Head of caudate nucleus (tissue), 42 donors: Measurements from ENCODE around the gene FAAP20.

ENCODE experiments used
- DNase-seq, 42 donors: peaks; one replicate each; pipeline versions ENCODE4 v3.0.0 to v3.0.0-alpha.2; 2020 to 2021; ENCODE audit warnings: mixed read lengths in 7 of 42
- intact Hi-C: fragments of 100-400 bp; cut with DNase I; formaldehyde crosslinking; loops from one replicate; pipeline ENCODE4 v1.15.0; 2022

The FAAP20 gene

DNA sequence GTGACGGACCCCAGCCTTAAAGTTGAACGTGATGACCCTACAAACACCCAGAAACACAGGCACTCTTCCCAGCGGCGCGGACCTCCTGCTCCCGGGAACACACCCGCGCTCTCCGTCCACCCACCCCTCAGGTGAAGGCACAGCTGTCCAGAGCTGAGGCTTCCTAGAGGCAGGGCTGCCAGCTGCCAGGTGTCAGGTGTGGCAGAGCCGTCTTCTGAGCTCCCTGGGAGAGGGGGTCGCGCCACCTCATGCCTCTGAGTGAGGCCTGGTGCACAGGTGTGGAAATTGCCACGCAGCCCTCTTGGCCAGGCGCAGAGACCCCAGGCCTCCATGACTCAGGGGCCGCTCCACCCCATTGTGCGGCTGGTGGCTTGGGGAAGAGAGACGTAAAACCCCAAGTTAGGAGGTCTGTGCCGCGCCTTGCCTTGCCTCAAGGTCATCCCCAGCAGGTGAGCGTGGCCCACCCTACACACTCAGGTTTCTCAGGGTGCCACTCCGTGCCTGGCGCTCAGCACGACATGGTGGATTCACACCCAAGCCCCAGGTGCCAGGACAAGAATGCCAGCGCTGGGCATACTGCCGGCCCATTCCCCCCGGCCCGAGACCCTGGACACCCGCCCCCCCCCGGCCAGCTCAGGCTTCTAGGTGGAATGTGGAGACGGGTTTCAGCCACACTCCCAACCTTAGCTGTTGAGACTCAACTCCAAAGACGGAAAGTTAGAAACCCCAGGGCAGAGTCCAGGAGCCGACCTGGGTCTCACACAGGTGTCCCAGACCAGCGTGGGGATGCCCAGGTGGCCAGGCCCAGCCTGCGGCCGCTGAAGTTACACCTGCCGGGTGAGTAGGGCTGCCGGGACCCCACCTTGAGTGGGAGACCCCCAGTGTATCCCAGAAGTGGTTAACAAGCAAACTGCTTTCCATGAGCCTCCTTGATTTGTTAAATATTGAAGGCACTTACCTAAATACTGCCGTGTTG is 8.4 kb downstream of the FAAP20 start:
- DNase-seq: no peak
- intact Hi-C loops: no loop called here

DNA sequence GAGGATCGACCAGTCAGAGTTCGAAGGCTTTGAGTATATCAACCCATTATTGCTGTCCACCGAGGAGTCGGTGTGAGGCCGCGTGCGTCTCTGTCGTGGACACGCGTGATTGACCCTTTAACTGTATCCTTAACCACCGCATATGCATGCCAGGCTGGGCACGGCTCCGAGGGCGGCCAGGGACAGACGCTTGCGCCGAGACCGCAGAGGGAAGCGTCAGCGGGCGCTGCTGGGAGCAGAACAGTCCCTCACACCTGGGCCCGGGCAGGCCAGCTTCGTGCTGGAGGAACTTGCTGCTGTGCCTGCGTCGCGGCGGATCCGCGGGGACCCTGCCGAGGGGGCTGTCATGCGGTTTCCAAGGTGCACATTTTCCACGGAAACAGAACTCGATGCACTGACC is 9.6 kb downstream of the FAAP20 start:
- DNase-seq: no peak
- intact Hi-C loops: no loop called here

DNA sequence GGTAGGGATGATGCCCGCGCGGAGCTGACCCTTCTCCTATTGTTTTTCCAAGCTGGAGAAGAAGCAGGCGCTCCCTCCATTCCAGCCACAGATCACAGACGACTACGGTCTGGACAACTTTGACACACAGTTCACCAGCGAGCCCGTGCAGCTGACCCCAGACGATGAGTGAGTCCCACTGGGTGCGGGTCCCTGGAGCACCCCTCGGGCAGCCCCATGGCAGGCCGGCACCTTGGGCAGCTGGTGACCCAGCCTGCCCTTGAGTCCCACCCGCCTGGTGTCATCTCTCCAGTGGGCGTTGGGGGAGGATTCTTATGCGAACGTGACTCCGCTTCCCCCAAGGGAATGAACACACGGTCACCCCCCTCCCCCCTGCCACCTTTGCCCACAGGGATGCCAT is 10.0 kb downstream of the FAAP20 start:
- DNase-seq: no peak
- intact Hi-C loops: no loop called here

DNA sequence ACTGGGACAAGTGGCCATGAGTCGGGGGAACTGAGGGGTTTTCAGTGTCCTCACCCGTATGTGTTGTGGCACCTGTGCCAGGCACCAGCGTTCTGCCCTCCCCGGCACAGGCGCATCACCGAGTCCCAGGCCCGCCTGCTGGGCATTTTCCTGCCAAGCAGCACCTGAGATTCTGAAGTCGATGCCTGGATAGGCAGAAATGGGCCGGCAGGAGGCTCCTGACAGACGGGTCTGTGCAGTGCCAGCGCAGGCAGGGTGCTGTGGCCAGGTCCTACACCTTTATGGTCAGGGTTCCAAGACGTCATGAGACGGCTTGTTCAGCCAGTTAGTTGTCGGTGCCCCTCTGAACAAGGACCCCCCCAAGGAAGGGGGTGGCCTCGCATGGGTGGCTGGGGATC is 10.6 kb downstream of the FAAP20 start:
- DNase-seq: no peak
- intact Hi-C loops: no loop called here

DNA sequence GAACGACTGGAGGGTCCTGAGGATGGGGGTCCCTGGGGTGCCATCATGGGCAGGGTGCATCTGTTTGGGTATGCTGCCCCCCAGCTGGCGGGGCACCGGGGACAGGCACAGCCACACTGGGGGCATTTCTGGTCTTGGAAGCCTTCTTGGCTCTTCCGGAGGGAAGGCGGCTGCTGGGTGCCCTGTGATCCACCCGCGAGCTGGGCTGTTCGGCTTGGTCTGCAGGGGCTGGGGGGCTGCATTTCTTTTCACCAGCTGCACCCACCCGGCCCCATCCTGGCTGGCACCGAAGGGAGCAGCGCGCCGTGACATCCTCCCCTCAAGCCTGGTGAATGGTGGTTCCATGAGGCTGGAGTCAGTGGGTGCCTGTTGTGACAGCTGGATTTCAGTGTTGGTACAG is 12.2 kb downstream of the FAAP20 start:
- no peak for DNase-seq
- intact Hi-C loops: no loop called here

DNA sequence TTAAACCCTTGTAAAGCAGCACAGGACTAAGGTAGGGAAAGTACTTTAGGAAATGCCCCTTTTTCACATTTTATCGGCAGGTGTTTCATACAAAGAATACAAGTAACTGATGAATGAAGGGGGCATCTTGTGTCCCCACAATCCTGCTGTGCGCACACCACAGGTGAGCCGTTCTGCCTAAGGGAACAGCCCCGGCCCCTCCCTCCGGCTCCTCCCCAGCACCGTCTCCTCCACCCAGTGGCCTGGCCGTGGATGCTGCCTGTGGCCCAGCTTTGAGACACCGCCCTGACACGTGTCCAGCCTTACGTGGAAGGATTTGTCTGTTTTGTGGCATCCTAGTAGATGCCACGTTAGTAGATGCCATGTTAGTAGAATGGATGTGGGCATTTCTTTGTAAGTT is 12.8 kb downstream of the FAAP20 start:
- DNase-seq: no peak
- intact Hi-C loops: no loop called here

- no peak for DNase-seq
- intact Hi-C loops: no loop called here
These were observed 13.3 kb downstream of the FAAP20 start for GRCh38 chr1:2181271-2181670.

- intact Hi-C loops: no loop called here
- DNase-seq: no peak
These were observed 14.0 kb downstream of the FAAP20 start for GRCh38 chr1:2180297-2181245.

- peak in 4 of 42 donors; percentile 22 to 55 (median 40) for DNase-seq
- intact Hi-C loops: no loop called here
These were observed 15.1 kb downstream of the FAAP20 start for GRCh38 chr1:2179283-2180013.

DNA sequence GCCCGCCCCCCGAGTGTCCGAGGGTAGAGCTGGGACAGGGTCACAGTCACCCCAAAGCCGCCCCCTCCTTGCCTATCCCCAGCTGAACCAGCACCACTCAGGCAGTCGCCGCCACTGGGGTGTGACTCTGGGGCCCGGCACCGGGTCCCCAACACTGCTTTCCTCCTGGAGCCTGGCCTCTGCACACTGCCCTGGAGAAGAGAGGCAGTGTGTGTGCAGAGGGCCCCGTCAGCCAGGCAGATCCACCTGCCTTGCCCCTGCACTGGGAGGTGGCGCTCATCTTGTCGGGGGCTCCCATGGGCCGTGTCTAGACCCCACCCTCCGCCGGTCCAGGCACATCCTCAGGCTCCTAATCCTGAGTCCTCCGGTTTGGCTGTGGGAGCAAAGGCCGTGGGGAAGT is 15.7 kb downstream of the FAAP20 start:
- no peak for DNase-seq
- intact Hi-C loops: no loop called here

DNA sequence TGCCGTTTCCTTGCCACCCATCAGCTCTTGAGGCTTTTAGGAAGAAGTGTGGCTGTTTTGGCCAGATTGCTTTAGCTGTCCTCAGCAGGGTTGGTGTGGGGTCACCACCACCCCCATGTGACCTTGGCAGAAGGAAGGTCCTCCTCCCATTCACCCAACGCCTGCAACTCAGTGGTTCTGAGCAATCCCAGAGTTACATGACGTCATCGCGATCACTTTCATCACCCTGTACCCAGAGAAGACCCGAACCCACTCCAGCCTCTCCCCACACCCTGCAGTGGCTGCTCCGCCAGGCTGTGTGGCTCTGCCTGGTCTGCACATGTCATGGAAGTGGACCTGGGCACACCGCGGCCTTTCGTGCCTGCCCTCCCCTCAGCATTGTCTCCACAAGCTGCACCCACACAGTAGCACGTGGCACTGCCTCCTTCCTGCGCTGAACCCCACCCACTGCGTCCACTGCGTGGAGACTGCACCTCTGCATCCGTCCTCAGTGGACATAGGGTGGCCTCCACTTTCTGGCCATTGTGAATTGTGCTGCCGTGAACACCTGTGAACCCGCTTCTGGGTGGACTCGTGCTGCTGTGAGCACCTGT is 16.5 kb downstream of the FAAP20 start:
- DNase-seq: no peak
- intact Hi-C loops: no loop called here

- no peak for DNase-seq
- intact Hi-C loops: no loop called here
These were observed 17.0 kb downstream of the FAAP20 start for GRCh38 chr1:2177541-2177940.

DNA sequence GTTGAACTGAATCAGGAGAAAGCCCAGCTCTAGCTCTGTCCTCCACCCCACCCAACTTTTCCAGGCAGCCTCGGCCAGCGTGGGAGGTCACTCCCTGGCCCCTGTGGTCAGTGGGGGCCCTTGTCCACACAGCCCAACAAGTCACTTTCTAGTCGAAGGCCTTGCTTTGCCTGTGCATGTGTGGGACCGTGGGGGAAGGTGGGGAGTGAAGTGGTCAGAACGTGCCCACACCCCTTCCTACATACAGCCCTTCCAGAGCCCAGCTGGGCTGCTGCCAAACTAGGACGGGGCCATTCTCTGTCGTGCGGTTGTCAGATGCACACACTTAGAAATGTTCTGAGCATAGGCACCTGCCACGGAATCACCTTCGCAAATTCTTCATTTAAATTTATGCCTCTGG is 18.0 kb downstream of the FAAP20 start:
- DNase-seq: no peak
- intact Hi-C loops: no loop called here

- intact Hi-C loops: no loop called here
- DNase-seq: peak in 20 of 42 donors; percentile 39 to 82 (median 56)
These were observed 18.7 kb downstream of the FAAP20 start for GRCh38 chr1:2175681-2176454.

DNA sequence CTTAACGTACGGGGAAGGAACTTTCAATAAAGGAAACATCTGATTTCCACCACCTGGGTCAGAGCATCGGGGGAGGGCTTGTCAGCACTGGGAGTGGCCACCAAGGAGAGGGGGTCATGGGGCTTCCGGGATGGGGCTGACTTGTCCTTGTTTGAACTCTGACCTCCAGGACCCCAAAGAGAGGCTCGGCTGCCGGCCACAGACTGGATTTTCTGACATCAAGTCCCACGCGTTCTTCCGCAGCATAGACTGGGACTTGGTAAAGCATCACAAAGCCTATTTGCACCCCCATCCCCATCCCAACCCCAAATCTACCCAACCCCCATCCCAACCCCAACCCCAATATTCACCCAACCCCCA is 19.5 kb downstream of the FAAP20 start:
- intact Hi-C loops: no loop called here
- no peak for DNase-seq

DNA sequence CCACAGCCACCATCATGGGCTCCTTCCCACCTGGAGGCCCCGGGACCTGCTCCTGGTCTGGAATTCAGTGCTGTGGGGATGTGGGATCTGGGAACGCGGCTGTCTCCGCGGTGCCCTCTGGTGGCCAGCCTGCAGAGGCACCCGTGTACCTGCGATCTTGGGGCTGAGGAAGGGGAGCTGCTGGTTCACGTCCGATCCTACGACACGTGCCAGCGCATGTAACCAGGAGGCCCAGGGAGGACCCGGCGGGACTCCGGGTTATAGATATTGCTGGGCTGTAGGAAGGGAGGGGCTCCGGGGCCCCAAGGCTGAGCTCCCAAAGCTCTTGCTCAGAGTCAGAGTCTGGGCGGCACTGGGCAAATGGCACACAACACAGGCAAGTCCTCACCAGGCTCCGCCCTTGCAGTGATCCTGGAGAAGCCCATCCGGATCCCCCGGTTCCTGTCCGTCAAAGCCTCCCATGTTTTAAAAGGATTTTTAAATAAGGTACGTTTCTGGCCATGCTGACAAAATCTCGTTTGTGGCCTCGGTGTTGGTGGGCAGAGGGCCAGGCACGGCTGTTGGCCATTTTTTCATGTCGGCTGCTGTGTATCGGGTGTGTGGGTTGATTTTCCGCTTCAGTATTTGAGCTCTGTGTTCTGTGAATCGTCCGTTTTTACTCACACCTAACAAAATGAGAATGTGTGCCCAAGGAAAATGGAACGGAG is 20.1 kb downstream of the FAAP20 start:
- intact Hi-C loops: loop anchor here (5.0 kb wide), 1 partner anchor 42 kb away; no protein-coding TSS in a partner anchor
- DNase-seq: peak in 41 of 42 donors; percentile 41 to 84 (median 64)

GRCh38 chr1:2173546-2174347 is 20.8 kb downstream of the FAAP20 start:
- intact Hi-C loops: loop anchor here (5.0 kb wide), 1 partner anchor 41 kb away; no protein-coding TSS in a partner anchor
- no peak for DNase-seq
